Activated CD8-positive, alpha-beta memory T cell treated with anti-CD3 and anti-CD28 coated beads for 24 hours (primary cell): ENCODE measurements around the gene CHN2.

ENCODE experiments used
- DNase-seq: peaks from one replicate; pipeline ENCODE4 v3.0.0-alpha.2; 2020

The CHN2 gene

GRCh38 chr7:29288181-29289091, 93.9 kb downstream of the CHN2 start:
- no peak for DNase-seq

DNA sequence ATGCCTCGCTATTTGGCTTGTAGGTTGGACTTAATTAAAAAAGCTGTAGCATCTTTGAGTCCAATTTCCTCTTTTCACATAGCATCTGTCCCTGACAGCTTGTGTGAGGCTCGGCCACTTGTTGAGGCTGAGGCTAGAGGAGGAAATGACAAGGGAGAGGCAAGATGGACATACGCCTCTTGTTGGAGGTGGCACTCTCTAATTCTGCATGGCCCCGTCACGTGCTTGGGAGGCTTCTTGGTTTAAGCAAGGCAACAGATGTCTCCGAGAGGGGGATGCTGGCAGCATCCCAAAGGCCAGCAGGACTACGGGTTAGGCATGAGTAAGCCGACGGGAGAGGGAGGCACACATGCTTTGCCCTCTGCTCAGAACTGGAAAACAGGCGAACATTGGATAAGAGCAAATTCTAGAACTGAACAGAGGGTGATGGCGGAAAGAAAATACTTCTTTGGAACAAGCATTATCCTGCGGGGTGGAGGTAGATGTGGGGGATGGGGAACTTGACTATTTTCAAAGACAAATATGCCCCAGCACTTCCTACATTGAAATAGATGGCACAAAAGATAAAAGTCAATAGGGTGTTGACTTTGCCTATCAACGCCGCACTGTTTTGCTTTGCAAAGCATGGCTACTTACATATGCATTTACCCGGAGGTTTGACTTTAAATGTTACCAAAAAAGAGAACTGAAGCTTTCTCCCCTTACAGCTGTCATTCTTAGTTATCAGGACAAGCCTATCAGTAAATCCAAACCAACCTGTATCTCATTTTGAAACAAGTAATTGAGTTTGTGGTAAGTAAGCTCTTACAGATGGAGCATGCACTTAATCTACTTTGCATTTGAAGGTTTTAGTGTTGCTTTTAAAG, 94.8 kb downstream of the CHN2 start:
- no peak for DNase-seq

GRCh38 chr7:29290829-29291228, 96.3 kb downstream of the CHN2 start:
- no peak for DNase-seq

DNA sequence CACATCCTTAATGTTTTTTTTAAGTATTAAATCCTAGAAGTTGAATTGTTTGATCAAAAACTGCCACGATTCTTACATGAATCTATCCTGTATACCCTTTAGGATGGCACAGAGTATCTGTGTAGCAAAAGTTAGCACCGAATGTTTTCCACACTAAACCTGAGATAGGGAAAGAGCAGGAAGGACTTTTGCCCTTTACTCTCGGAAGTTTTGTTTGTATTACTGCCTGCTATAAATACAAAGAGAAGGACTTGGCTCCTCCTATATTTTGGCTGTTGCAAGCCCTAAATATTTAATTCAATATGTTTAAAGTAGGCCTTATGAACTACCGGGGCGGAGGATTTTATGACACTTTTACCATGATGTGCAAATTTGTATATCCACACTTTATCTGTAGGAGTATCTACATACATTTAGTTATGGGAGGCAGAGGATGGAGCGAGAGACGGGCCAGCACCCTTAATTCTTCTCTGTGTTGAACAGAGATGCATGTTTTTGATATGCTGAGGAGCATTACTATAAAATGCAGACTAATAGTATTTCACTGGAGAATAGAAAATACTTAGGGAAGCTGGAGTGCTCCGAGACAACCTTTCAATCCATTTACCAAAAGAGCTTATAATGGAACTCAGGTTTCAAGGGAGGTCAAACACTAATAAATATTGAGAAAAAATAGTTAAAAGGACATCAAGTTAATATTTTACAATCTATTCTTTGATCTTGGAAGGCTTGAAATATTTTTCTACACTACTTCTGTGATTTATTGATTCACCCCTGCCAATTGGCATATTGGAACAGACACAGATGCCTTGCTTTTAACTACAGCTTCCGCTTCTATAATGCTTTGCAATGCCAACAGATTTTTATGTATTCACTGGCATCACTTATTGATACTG, 97.4 kb downstream of the CHN2 start:
- no peak for DNase-seq

- DNase-seq, result no peak
Observed at GRCh38 chr7:29292886-29293658, 98.5 kb downstream of the CHN2 start.

DNA sequence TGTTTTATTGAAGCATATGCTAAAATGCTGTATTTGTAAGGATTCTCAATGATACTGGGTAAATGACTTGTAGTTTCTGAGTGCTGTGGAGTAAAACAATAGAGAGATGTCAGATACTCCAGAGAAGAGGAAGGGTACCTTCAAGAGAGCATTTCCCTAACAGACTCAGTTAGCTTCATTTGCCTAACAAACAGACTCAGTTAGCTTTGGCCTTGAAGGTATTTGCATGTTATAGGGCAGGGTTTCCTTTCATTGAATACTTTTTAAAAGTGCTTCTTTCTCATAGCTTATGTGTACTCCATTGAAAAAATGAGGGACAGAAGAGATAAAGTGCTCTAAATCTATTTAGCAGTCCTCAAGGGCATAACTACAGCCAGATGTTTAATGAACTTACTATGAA, 101.8 kb downstream of the CHN2 start:
- DNase-seq, result no peak

GRCh38 chr7:29297194-29297890, 102.8 kb downstream of the CHN2 start:
- DNase-seq, result no peak

- DNase-seq, result no peak
Observed at GRCh38 chr7:29299086-29299485, 104.5 kb downstream of the CHN2 start.

DNA sequence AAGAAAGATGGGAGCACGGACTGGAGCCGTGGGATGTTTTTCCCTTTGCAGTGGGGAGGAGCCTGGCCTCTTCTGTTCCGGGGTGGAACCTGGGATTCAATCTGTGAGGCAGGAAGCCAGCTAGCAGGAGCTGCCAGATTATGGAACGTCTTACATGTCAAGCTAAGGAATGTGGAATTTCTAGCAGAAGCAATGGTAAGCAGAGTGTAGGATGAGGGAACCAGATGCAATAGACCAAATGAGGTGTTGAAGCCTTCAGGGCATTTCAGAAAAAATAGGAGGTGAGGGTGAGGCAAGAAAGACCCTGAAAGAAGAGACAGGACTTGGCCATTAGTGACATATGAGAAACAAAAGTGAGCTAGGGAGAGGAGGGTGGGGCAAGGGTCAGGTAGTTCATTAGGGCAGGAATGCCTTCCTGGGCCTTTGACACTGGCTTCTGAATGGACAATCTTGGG, 105.5 kb downstream of the CHN2 start:
- DNase-seq, result no peak

- DNase-seq, result no peak
Observed at GRCh38 chr7:29300649-29301048, 106.1 kb downstream of the CHN2 start.

GRCh38 chr7:29302666-29303395, 108.3 kb downstream of the CHN2 start:
- DNase-seq, result no peak

GRCh38 chr7:29304756-29305155, 110.2 kb downstream of the CHN2 start:
- no peak for DNase-seq

GRCh38 chr7:29306319-29306991, 111.9 kb downstream of the CHN2 start:
- no peak for DNase-seq

DNA sequence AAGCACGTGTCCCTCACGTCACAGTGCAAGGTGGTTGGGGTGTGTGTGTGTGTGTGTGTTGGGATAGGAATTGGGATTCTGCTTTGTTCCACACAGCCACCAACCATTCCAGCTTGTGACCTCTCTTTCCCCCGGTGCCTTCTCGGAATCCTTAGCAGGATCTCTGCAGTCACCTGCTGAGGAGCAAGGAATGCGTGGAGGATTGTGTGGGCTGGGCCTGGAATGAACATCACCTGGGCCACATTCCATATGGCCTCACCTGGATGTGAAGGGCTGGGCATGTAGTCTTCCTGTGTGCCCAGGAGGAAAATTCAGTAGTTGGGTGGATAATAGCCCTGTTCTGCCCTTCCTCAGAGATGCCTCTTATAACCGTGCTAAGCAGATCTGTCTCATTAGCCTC, 113.8 kb downstream of the CHN2 start:
- no peak for DNase-seq

DNA sequence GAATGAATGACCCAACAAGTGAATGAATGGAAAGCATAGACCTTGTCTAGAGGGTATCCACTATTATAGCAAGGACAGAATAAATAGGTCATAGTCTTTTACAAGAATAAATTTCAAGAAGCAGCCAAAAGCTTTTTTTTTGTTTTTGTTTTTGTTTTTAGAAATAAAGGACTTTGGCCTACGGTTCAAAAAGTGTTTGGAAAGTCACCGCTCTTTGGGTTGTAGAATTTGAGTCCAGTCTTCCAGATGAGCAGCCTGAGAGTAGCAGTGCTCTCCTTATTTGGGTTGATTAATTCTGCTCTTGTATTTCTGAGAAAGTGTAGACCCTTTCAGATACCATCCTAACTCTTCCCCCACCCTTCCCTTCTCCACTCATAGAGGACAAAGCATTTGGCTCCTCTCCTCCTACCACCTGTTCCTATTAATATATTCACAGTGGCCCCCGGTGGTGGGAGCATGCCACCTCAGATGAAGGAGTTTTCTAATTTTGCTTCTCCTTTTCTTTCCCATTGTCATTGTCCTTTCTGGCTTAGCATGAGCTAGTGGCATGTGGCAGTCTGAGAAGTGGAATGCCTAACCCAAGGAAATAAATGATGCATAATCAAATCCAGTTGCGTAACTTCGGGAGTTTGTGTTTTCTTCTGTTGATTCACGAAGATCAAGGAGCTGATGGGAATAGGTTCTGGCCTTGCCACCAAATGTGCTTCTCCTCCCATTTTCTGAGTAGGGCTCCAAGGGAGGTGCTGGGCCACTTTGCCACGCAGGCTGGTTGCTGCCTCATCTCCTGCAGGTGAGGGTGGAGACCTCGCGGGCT, 114.7 kb downstream of the CHN2 start:
- DNase-seq, result no peak

GRCh38 chr7:29310625-29311024, 116.0 kb downstream of the CHN2 start:
- DNase-seq, result no peak

DNA sequence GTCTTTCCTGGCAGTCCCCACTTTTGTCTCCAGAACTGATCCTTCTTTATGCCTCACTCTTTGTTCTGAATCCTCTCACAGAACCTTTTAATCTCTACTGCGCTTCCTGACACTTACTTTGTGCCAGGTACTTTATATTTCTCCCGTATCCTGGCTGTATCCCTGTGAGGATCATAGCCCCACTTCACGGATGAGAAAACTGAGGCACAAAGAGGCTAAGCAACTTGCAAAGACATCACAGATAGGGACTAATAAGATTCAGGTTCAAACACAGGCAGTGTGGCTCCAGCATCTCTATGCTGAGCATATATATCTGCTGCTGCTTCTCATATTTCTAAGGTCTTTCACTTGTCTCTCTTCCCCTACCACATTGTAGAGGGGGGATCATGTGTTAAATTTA, 116.7 kb downstream of the CHN2 start:
- no peak for DNase-seq

DNA sequence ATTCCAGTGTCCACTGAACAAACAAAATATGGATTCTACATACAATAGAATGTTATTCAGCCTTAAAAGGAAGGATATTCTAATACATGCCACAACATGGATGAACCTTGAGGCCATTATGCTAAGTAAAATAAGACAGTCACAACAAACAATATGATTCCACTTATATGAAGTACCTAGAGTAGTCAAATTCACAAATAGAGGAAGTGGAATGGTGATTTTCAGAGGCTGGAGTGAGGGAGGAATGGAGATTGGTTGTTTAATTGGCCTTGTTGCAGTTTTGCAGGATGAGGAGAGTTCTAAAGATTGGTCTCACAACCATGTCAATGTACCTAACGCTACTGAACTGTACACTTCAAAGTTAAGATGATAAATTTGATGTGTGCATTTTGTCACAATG, 119.6 kb downstream of the CHN2 start:
- DNase-seq, result no peak
